GM23338 (cell line): ENCODE results near the gene UBE2S. TPM values are rescaled to one million over a fixed set of nuclear protein-coding genes. Genes with fewer than 3 reads are reported as not detected.
A peak's percentile ranks its signal among the peaks of the same experiment; 100 is the strongest.

Experiments
- ATAC-seq: fragments of 200-7000 bp; cut with Tn5 transposase; 3 replicates; pipeline ENCODE4 v1.9.1; 2020
- DNase-seq: peaks from one replicate; pipeline ENCODE4 v3.0.0-alpha.2; 2015; ENCODE audit warnings: low spot score
- H2AFZ ChIP-seq: fragments of 200-600 bp; sonication (generic); 2 replicates; pipeline ENCODE4 v1.8.0; 2016; ENCODE audit warnings: antibody characterized with exemption, mild to moderate bottlenecking, moderate library complexity
- H3F3A ChIP-seq: fragments of 200-600 bp; sonication (generic); replicated peaks from 2 replicates; pipeline ENCODE4 v1.8.0; 2017; ENCODE audit warnings: antibody characterized with exemption, mixed run types, low read depth
- H3K27ac ChIP-seq: fragments of 200-600 bp; sonication (generic); 2 replicates; pipeline ENCODE4 v1.6.1; 2016; ENCODE audit warnings: low read depth
- H3K27me3 ChIP-seq: fragments of 200-600 bp; sonication (generic); 2 replicates; pipeline ENCODE4 v1.8.0; 2016; ENCODE audit warnings: mild to moderate bottlenecking, mixed run types, moderate library complexity; ENCODE audit not compliant: insufficient read depth
- H3K36me3 ChIP-seq: fragments of 200-600 bp; sonication (generic); 2 replicates; pipeline ENCODE4 v1.8.0; 2016; ENCODE audit warnings: mild to moderate bottlenecking; ENCODE audit not compliant: insufficient read depth
- H3K4me1 ChIP-seq: fragments of 200-600 bp; sonication (generic); 2 replicates; pipeline ENCODE4 v1.8.0; 2016; ENCODE audit warnings: mild to moderate bottlenecking, moderate library complexity; ENCODE audit not compliant: insufficient read depth
- H3K4me2 ChIP-seq: fragments of 200-600 bp; sonication (generic); 2 replicates; pipeline ENCODE4 v1.7.1; 2017; ENCODE audit warnings: mixed run types
- H3K4me3 ChIP-seq: fragments of 200-600 bp; sonication (generic); 2 replicates; pipeline ENCODE4 v1.6.1; 2016; ENCODE audit warnings: mixed run types
- H3K79me2 ChIP-seq: fragments of 200-600 bp; sonication (generic); replicated peaks from 2 replicates; pipeline ENCODE4 v1.8.0; 2017; ENCODE audit warnings: mild to moderate bottlenecking; ENCODE audit not compliant: insufficient read depth
- H3K9me2 ChIP-seq: fragments of 200-600 bp; sonication (generic); 2 replicates; pipeline ENCODE4 v1.8.0; 2017; ENCODE audit not compliant: insufficient read depth
- H4K20me1 ChIP-seq: fragments of 200-600 bp; sonication (generic); replicated peaks from 2 replicates; pipeline ENCODE4 v1.8.0; 2017; ENCODE audit warnings: mild to moderate bottlenecking; ENCODE audit not compliant: insufficient read depth
- H3K27ac Mint-ChIP-seq: 2 replicates; pipeline ENCODE4 v1.8.0; 2020; ENCODE audit warnings: inconsistent platforms, mild to moderate bottlenecking, moderate library complexity, mixed read lengths
- H3K27me3 Mint-ChIP-seq: 3 replicates; pipeline ENCODE4 v1.8.0; 2022; ENCODE audit warnings: low read depth, mild to moderate bottlenecking, moderate library complexity, mixed read lengths, inconsistent platforms; ENCODE audit not compliant: insufficient read depth, poor library complexity
- H3K36me3 Mint-ChIP-seq: 3 replicates; pipeline ENCODE4 v1.8.0; 2021; ENCODE audit warnings: low read depth, mild to moderate bottlenecking, inconsistent platforms, moderate library complexity, mixed read lengths
- H3K4me1 Mint-ChIP-seq: 3 replicates; pipeline ENCODE4 v1.8.0; 2020; ENCODE audit warnings: mild to moderate bottlenecking, inconsistent platforms, mixed read lengths
- H3K4me3 Mint-ChIP-seq: 3 replicates; pipeline ENCODE4 v1.8.0; 2021; ENCODE audit warnings: moderate library complexity, mild to moderate bottlenecking, inconsistent platforms, mixed read lengths
- H3K9me3 Mint-ChIP-seq: 3 replicates; pipeline ENCODE4 v1.8.0; 2020; ENCODE audit warnings: moderate library complexity, mild to moderate bottlenecking, inconsistent platforms, mixed read lengths
- CREB1 ChIP-seq: fragments of 250-450 bp; sonication (Bioruptor Pico); IDR thresholded peaks from 2 replicates; pipeline ENCODE4 v1.5.0; 2020; ENCODE audit warnings: low read depth, mild to moderate bottlenecking, moderate library complexity
- ETS1 ChIP-seq: IDR thresholded peaks from 2 replicates; pipeline ENCODE4 v1.6.1; 2016; ENCODE audit warnings: antibody characterized with exemption
- EZH2 ChIP-seq: fragments of 200-600 bp; sonication (generic); IDR thresholded peaks from one replicate; pipeline ENCODE4 v1.8.0; 2017; ENCODE audit warnings: antibody characterized with exemption, mild to moderate bottlenecking, low read depth; ENCODE audit not compliant: unreplicated experiment
- EZH2phosphoT487 ChIP-seq: fragments of 200-600 bp; sonication (generic); IDR thresholded peaks from one replicate; pipeline ENCODE4 v1.8.1; 2018; ENCODE audit warnings: antibody characterized with exemption; ENCODE audit not compliant: unreplicated experiment
- JUNB ChIP-seq: IDR thresholded peaks from one replicate; pipeline ENCODE4 v1.6.1; 2016; ENCODE audit warnings: antibody characterized with exemption; ENCODE audit not compliant: unreplicated experiment
- NANOG ChIP-seq: IDR thresholded peaks from 2 replicates; pipeline ENCODE4 v1.6.1; 2016; ENCODE audit warnings: antibody characterized with exemption, borderline replicate concordance
- POLR2AphosphoS5 ChIP-seq: IDR thresholded peaks from 2 replicates; pipeline ENCODE4 v1.6.1; 2016; ENCODE audit warnings: antibody characterized with exemption, low read depth
- REST ChIP-seq: IDR thresholded peaks from one replicate; pipeline ENCODE4 v1.6.1; 2018; ENCODE audit warnings: antibody characterized with exemption; ENCODE audit not compliant: unreplicated experiment
- STAT1 ChIP-seq: IDR thresholded peaks from one replicate; pipeline ENCODE4 v1.6.1; 2016; ENCODE audit warnings: antibody characterized with exemption; ENCODE audit not compliant: unreplicated experiment
- ZNF114 ChIP-seq: fragments of 250-450 bp; sonication (Bioruptor Pico); IDR thresholded peaks from 2 replicates; pipeline ENCODE4 v1.5.0; 2020; ENCODE audit warnings: mild to moderate bottlenecking, moderate library complexity
- ZNF331 ChIP-seq: fragments of 250-450 bp; sonication (Bioruptor Pico); IDR thresholded peaks from 2 replicates; pipeline ENCODE4 v1.5.0; 2020; ENCODE audit warnings: low read depth, mild to moderate bottlenecking, moderate library complexity
- polyA plus RNA-seq: library from polyadenylated mRNA; unstranded; fragments of >200 nt; fragmentation: Nextera tagmentation; extraction: Ambion mirVana; gene quantifications from 2 replicates; pipeline ENCODE4 v1.2.1, GENCODE V29; 2016
- total RNA-seq: library from RNA; depleted of rRNA; stranded (reverse); fragments of >200 nt; shearing (Covaris generic); gene quantifications from 2 replicates; pipeline ENCODE4 v1.2.3, GENCODE V29; 2014
- TF ChIP-seq, protein P1 (sequence below), 2 experiments: fragments of 200-600 bp in 1 of 2; sonication (generic) in 1 of 2; conservative IDR thresholded peaks; 2 replicates each; pipeline versions ENCODE4 v1.5.1 to v1.6.1; 2016 to 2017; ENCODE audit warnings: antibody characterized with exemption in 2 of 2, low read depth in 2 of 2, mild to moderate bottlenecking in 2 of 2, moderate library complexity in 1 of 2

The UBE2S gene
- total and polyA plus RNA-seq, 2 experiments from 2014 or later: 363 to 533 TPM

DNA sequence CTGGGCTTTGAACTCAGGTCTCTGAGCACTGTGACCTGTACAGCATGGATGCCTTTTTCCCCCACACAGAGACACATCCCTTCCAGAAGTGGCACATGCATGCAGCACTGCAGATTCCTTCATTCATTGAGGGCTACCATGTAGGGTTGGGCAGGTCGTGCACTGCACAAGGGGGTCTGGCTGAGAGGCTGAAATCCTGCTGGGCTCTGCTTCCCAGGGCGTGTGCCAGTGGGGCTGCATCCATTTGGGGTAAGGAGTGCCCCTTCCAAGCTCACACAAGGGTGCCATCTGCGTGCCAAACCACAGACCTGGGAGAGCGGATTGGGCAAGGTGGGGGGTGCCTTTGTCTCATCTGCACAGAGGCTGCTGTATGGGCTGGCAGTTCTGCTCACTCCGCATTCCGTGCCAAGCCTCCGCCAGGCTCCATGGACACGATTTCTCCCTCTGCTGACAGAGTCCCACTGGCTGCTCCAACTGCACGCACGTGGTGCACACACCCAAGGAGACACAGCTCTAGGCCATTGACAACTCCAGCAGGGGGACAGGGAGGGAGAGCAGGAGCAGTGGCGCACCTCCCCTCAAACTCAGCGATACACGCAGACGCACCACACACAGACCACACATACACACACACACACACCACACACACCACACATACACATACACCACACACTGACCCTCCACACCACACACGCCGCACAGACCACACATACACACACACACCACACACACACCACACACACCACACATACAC, 40.0 kb upstream of the UBE2S start:
- Histone ChIP-seq H3K4me3 (no peak overlapping the region), H3K27ac (no peak overlapping the region), H2AFZ (no peak overlapping the region), H3K79me2 (no peaks in the 10 kb centered on the region), H3F3A (0 out of 2 replicates have a peak, but pooled peaks cover 4% of the 10 kb centered on the region), H3K27me3 (peaks cover 89% of the 10 kb centered on the region), H3K9me2 (no peaks in the 10 kb centered on the region), H3K4me1 (peaks cover 3% of the 10 kb centered on the region; the same call in 1 of the 2 replicates), H4K20me1 (no peaks in the 10 kb centered on the region), H3K4me2 (no peak overlapping the region), H3K36me3 (no peaks in the 10 kb centered on the region)
- Mint-ChIP-seq H3K27ac (no peak overlapping the region), H3K4me1 (peaks cover 13% of the 10 kb centered on the region), H3K27me3 (peaks cover 56% of the 10 kb centered on the region), H3K36me3 (no peaks in the 10 kb centered on the region; the same call in 2 of the 3 replicates), H3K9me3 (no peaks in the 10 kb centered on the region; the same call in 2 of the 3 replicates), H3K4me3 (no peak overlapping the region)
- no peak for TF ChIP-seq NANOG
- no peak for TF ChIP-seq CREB1 (CRISPR knock-in tag)
- no peak for TF ChIP-seq POLR2AphosphoS5
- no peak for TF ChIP-seq REST
- no peak for TF ChIP-seq JUNB
- no peak for TF ChIP-seq EZH2phosphoT487
- no peak for TF ChIP-seq EZH2
- no peak for TF ChIP-seq ZNF114 (CRISPR knock-in tag)
- TF ChIP-seq STAT1: no peak
- TF ChIP-seq ETS1: no peak
- TF ChIP-seq, protein P1, sequence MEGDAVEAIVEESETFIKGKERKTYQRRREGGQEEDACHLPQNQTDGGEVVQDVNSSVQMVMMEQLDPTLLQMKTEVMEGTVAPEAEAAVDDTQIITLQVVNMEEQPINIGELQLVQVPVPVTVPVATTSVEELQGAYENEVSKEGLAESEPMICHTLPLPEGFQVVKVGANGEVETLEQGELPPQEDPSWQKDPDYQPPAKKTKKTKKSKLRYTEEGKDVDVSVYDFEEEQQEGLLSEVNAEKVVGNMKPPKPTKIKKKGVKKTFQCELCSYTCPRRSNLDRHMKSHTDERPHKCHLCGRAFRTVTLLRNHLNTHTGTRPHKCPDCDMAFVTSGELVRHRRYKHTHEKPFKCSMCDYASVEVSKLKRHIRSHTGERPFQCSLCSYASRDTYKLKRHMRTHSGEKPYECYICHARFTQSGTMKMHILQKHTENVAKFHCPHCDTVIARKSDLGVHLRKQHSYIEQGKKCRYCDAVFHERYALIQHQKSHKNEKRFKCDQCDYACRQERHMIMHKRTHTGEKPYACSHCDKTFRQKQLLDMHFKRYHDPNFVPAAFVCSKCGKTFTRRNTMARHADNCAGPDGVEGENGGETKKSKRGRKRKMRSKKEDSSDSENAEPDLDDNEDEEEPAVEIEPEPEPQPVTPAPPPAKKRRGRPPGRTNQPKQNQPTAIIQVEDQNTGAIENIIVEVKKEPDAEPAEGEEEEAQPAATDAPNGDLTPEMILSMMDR (conservative IDR thresholded peaks at IDR 0.05; ENCODE audit: low read depth in 2 of 2): no peak
- no peak for TF ChIP-seq ZNF331
- DNase-seq (peak; percentile 62), ATAC-seq (peak; percentile 3; the same call in 2 of the 3 replicates)
